Endothelial cell of umbilical vein (primary cell): ENCODE measurements around the gene DPP10. TPM values are rescaled to one million over a fixed set of nuclear protein-coding genes. Genes with fewer than 3 reads are reported as not detected.

Source experiments
- BruUV-seq: library from RNA; stranded (reverse); fragments of 400-500 nt; replicated peaks from 2 replicates; lab custom pipeline; 2021; lab: Mats Ljungman, UMichigan
- CTCF ChIA-PET: fragments of 300-600, 350-600 bp; sonication (Branson Sonifier 250); formaldehyde crosslinking; loops from one replicate; lab custom pipeline; 2021; ENCODE audit warnings: antibody characterized with exemption, inconsistent platforms; lab: Charles Lee
- POLR2A ChIA-PET: fragments of 300-600, 350-600 bp; sonication (Branson Sonifier 250); formaldehyde crosslinking; loops from one replicate; lab custom pipeline; 2021; ENCODE audit warnings: antibody characterized with exemption, inconsistent platforms; lab: Charles Lee
- DNase-seq: peaks from one replicate; pipeline ENCODE4 v3.0.0-alpha.2; 2011; ENCODE audit warnings: low read depth, low spot score
- FAIRE-seq: peaks from 2 replicates; lab custom pipeline; 2011; peaks lifted over from hg19 to GRCh38; lab: Jason Lieb, UNC
- H2AFZ ChIP-seq: 2 replicates; pipeline ENCODE4 v1.6.0; 2012; ENCODE audit warnings: low read depth, low read length, control low read depth, inconsistent platforms
- H3K27ac ChIP-seq: 2 replicates; pipeline ENCODE4 v1.5.1; 2011; ENCODE audit warnings: low read depth, mild to moderate bottlenecking, control low read depth, low read length, moderate library complexity; ENCODE audit not compliant: insufficient read depth
- H3K27me3 ChIP-seq, 2 experiments: 2 replicates each; pipeline versions ENCODE4 v1.6.0 to v1.6.1; 2011; ENCODE audit warnings: low read length in 2 of 2, mixed read lengths in 1 of 2; ENCODE audit not compliant: control insufficient read depth in 2 of 2, insufficient read depth in 2 of 2
- H3K36me3 ChIP-seq, 2 experiments: 2 replicates in 1 of 2; 3 replicates in 1 of 2; pipeline ENCODE4 v1.5.1; 2011; ENCODE audit warnings: low read length in 2 of 2, mild to moderate bottlenecking in 1 of 2, moderate library complexity in 1 of 2; ENCODE audit not compliant: control insufficient read depth in 2 of 2, insufficient read depth in 2 of 2; ENCODE audit errors: extremely low read depth in 1 of 2
- H3K4me1 ChIP-seq: 3 replicates; pipeline ENCODE4 v1.5.1; 2011; ENCODE audit warnings: mild to moderate bottlenecking, low read length; ENCODE audit not compliant: control insufficient read depth, insufficient read depth; ENCODE audit errors: extremely low read depth
- H3K4me2 ChIP-seq: 2 replicates; pipeline ENCODE4 v1.6.1; 2011; ENCODE audit warnings: low read length, control low read depth, mixed read lengths; ENCODE audit not compliant: insufficient read depth
- H3K4me3 ChIP-seq, 3 experiments: fragments of 200-600 bp in 1 of 3; sonication (generic), shearing (Covaris generic) in 1 of 3; replicated peaks in 1 of 3; 2 replicates each; pipeline ENCODE4 v1.5.1; 2011 to 2016; ENCODE audit warnings: control low read depth in 3 of 3, low read length in 3 of 3, mild to moderate bottlenecking in 2 of 3, inconsistent platforms in 1 of 3, low read depth in 1 of 3, moderate library complexity in 1 of 3; ENCODE audit not compliant: insufficient read depth in 1 of 3
- H3K79me2 ChIP-seq: 2 replicates; pipeline ENCODE4 v1.6.0; 2012; ENCODE audit warnings: low read length, inconsistent platforms; ENCODE audit not compliant: control insufficient read depth, insufficient read depth
- H3K9ac ChIP-seq: replicated peaks from 2 replicates; pipeline ENCODE3; 2011; ENCODE audit warnings: low read length, control low read depth; ENCODE audit not compliant: insufficient read depth; ENCODE audit errors: extremely low read depth
- H3K9me1 ChIP-seq: replicated peaks from 3 replicates; pipeline ENCODE4 v1.6.0; 2011; ENCODE audit warnings: mild to moderate bottlenecking, low read length; ENCODE audit not compliant: control insufficient read depth, insufficient read depth; ENCODE audit errors: extremely low read depth
- H3K9me3 ChIP-seq: replicated peaks from 2 replicates; pipeline ENCODE4 v1.5.1; 2012; ENCODE audit warnings: low read length, inconsistent platforms; ENCODE audit not compliant: control insufficient read depth, insufficient read depth
- H4K20me1 ChIP-seq: replicated peaks from 2 replicates; pipeline ENCODE3; 2011; ENCODE audit warnings: mild to moderate bottlenecking, low read length; ENCODE audit not compliant: control insufficient read depth, insufficient read depth; ENCODE audit errors: extremely low read depth
- FOS ChIP-seq: IDR thresholded peaks from 2 replicates; pipeline ENCODE4 v1.6.1; 2011; ENCODE audit warnings: mild to moderate bottlenecking, low read length, moderate library complexity, borderline replicate concordance; ENCODE audit not compliant: insufficient read depth
- GATA2 ChIP-seq: IDR thresholded peaks from 2 replicates; pipeline ENCODE4 v1.7.0; 2011; ENCODE audit warnings: low read depth, mild to moderate bottlenecking, moderate library complexity, mixed read lengths, low read length; ENCODE audit not compliant: insufficient read length, insufficient read depth
- JUN ChIP-seq: IDR thresholded peaks from 2 replicates; pipeline ENCODE4 v1.6.1; 2011; ENCODE audit warnings: borderline replicate concordance, low read depth; ENCODE audit not compliant: insufficient read length, insufficient read depth
- POLR2A ChIP-seq: IDR thresholded peaks from 2 replicates; pipeline ENCODE4 v1.6.1; 2012; ENCODE audit warnings: low read depth, mild to moderate bottlenecking, control low read depth, low read length
- dilution Hi-C: fragments of 300-500 bp; cut with MboI; formaldehyde crosslinking; loops from one replicate; pipeline ENCODE4 v1.15.0; 2019; ENCODE audit warnings: low sequenced_read_pairs; ENCODE audit not compliant: extremely low pct_ligation_motif_present
- intact Hi-C: fragments of 100-400 bp; cut with micrococcal nuclease; formaldehyde crosslinking; loops from one replicate; pipeline ENCODE4 v1.10.0; 2022
- polyA plus RNA-seq, 4 experiments: library from polyadenylated mRNA; depleted of rRNA in 3 of 4; stranded (reverse) in 3 of 4; unstranded in 1 of 4; fragments of >200 nt; gene quantifications; 2 replicates each; pipeline versions ENCODE4 v1.2.1 to v1.2.3, GENCODE V29; 2011 to 2012; ENCODE audit warnings: missing spikeins in 1 of 4
- total RNA-seq: library from RNA; stranded (reverse); gene quantifications from 2 replicates; pipeline ENCODE4 v1.2.3, GENCODE V29; 2021
- TF ChIP-seq, protein P1 (sequence below), 2 donors: IDR thresholded peaks; 1 replicate in 1 of 2; 2 replicates in 1 of 2; pipeline ENCODE4 v1.5.1; 2011; ENCODE audit warnings: low read length in 2 of 2, mild to moderate bottlenecking in 2 of 2, moderate library complexity in 2 of 2, control low read depth in 1 of 2, inconsistent platforms in 1 of 2, low read depth in 1 of 2; ENCODE audit not compliant: insufficient read depth in 1 of 2; ENCODE audit errors: extremely low read depth in 1 of 2

Gene DPP10
- total and polyA plus RNA-seq, 2 donors (not counting 3 experiments of a cell fraction or from before 2014, with no cell fraction given): not detected

DNA sequence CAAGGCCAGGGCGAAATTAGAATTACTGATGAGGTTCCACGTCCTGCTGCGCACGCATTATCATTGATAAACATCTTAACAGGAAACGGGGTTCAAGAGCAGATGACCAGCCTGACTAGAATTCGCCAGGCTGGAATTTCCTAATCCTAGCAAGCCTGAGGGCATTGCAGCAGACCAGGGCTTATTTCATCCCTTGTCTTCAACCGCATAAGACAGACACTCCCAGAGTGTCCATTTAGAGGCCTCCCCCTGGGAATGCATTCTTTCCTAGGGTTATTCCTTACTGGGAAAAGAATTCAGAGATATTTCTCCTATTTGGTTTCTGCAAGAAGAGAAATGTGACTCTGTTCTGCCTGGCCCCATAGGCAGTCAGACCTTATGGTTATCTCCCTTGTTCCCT, 486.8 kb downstream of the DPP10 start:
- no peaks in the 10 kb centered on the region for H3K4me1 ChIP-seq
- no peaks in the 10 kb centered on the region for H3K9me1 ChIP-seq
- intact Hi-C loops: no loop called here
- H3K4me3 ChIP-seq: no peak overlapping the region
- CTCF ChIA-PET: no interaction called here
- H3K9ac ChIP-seq: no peak overlapping the region
- H3K79me2 ChIP-seq: no peaks in the 10 kb centered on the region
- peaks cover 4% of the 10 kb centered on the region for H3K9me3 ChIP-seq
- POLR2A ChIA-PET: no interaction called here
- DNase-seq: no peak
- no peak overlapping the region for H3K27ac ChIP-seq
- H3K27me3 ChIP-seq: no peaks in the 10 kb centered on the region
- FAIRE-seq: no peak
- BruUV-seq: no TSS peak
- no peaks in the 10 kb centered on the region for H3K36me3 ChIP-seq
- TF ChIP-seq, protein P1, sequence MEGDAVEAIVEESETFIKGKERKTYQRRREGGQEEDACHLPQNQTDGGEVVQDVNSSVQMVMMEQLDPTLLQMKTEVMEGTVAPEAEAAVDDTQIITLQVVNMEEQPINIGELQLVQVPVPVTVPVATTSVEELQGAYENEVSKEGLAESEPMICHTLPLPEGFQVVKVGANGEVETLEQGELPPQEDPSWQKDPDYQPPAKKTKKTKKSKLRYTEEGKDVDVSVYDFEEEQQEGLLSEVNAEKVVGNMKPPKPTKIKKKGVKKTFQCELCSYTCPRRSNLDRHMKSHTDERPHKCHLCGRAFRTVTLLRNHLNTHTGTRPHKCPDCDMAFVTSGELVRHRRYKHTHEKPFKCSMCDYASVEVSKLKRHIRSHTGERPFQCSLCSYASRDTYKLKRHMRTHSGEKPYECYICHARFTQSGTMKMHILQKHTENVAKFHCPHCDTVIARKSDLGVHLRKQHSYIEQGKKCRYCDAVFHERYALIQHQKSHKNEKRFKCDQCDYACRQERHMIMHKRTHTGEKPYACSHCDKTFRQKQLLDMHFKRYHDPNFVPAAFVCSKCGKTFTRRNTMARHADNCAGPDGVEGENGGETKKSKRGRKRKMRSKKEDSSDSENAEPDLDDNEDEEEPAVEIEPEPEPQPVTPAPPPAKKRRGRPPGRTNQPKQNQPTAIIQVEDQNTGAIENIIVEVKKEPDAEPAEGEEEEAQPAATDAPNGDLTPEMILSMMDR (IDR thresholded peaks at IDR 0.05; ENCODE audit: extremely low read depth in 1 of 2, insufficient read depth in 1 of 2, low read depth in 1 of 2, low read length in 2 of 2): no peak
- TF ChIP-seq POLR2A (no peak), FOS (no peak), GATA2 (no peak)
- no peak overlapping the region for H3K4me2 ChIP-seq
- H4K20me1 ChIP-seq: no peaks in the 10 kb centered on the region
- no peak overlapping the region for H2AFZ ChIP-seq
- dilution Hi-C loops: no loop called here

DNA sequence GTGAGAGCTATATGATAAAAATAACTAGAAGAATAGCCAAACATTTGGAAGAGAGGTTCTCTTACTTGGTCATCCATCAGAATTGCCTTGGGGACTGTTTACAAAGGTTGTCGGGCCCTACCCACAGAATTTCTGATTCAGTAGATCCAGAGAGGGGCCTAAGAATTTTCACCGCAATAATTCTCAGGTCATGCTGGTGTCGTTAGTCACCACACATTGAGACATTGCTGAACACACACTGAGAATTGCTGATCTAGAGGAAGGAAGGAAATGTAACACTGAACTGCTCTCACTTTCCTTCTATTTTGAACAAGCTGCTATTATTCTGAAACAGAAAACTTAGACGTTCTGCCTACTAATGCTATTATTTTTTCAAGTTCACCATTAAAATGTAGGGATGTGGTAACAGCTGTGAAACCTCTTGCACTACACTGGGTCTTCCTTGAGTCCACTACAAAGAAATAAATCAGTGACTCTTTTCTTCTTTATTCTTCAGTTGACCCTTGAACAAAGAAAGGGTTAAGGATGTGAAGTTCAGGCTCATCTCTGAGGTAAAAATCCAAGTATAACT, 491.3 kb downstream of the DPP10 start:
- H3K4me1 ChIP-seq: no peaks in the 10 kb centered on the region
- ChIA-PET CTCF (no interaction called here), POLR2A (no interaction called here)
- no peak overlapping the region for H3K4me3 ChIP-seq
- H3K27ac ChIP-seq: no peak overlapping the region
- TF ChIP-seq JUN (no peak), POLR2A (no peak)
- no peaks in the 10 kb centered on the region for H3K36me3 ChIP-seq
- no peaks in the 10 kb centered on the region for H3K9me1 ChIP-seq
- intact Hi-C loops: no loop called here
- H3K9me3 ChIP-seq: peaks cover 2% of the 10 kb centered on the region
- H3K9ac ChIP-seq: no peak overlapping the region
- H3K79me2 ChIP-seq: no peaks in the 10 kb centered on the region
- no peaks in the 10 kb centered on the region for H3K27me3 ChIP-seq
- DNase-seq (no peak), FAIRE-seq (no peak)
- no peak overlapping the region for H2AFZ ChIP-seq
- dilution Hi-C loops: no loop called here
- no peaks in the 10 kb centered on the region for H4K20me1 ChIP-seq
- BruUV-seq: no TSS peak
- H3K4me2 ChIP-seq: no peak overlapping the region
